Ishikawa (cell line): ENCODE data around the gene SNX13.

ENCODE experiments used
- CEBPB ChIP-seq: IDR thresholded peaks from 2 replicates; pipeline ENCODE4 v1.6.1; 2012
- CREB1 ChIP-seq: IDR thresholded peaks from 2 replicates; pipeline ENCODE4 v1.6.1; 2012; ENCODE audit warnings: low read depth
- EGR1 ChIP-seq: IDR thresholded peaks from 2 replicates; pipeline ENCODE4 v1.6.1; 2012
- EP300 ChIP-seq: IDR thresholded peaks from 2 replicates; pipeline ENCODE4 v1.6.1; 2012; ENCODE audit warnings: borderline replicate concordance
- FOXM1 ChIP-seq: IDR thresholded peaks from 2 replicates; pipeline ENCODE4 v1.6.1; 2012; ENCODE audit warnings: low read depth, borderline replicate concordance
- NFIC ChIP-seq: IDR thresholded peaks from 2 replicates; pipeline ENCODE4 v1.6.1; 2012
- RAD21 ChIP-seq: IDR thresholded peaks from 2 replicates; pipeline ENCODE4 v1.6.1; 2012; ENCODE audit warnings: low read depth
- TAF1 ChIP-seq: IDR thresholded peaks from 2 replicates; pipeline ENCODE4 v1.6.1; 2012; ENCODE audit warnings: low read depth, mild to moderate bottlenecking
- TCF12 ChIP-seq: IDR thresholded peaks from 2 replicates; pipeline ENCODE4 v1.6.1; 2012; ENCODE audit warnings: low read depth
- TEAD4 ChIP-seq: IDR thresholded peaks from 2 replicates; pipeline ENCODE4 v1.6.1; 2012
- YY1 ChIP-seq: IDR thresholded peaks from 2 replicates; pipeline ENCODE4 v1.6.1; 2012; ENCODE audit warnings: low read depth
- ZBTB7A ChIP-seq: IDR thresholded peaks from 2 replicates; pipeline ENCODE4 v1.6.1; 2012; ENCODE audit warnings: low read depth
- TF ChIP-seq, protein P1 (sequence below): IDR thresholded peaks from 2 replicates; pipeline ENCODE4 v1.6.1; 2012
- TF ChIP-seq, protein P2 (sequence below): IDR thresholded peaks from 2 replicates; pipeline ENCODE4 v1.6.1; 2012; ENCODE audit warnings: low read depth, mild to moderate bottlenecking
- TF ChIP-seq, protein P3 (sequence below): IDR thresholded peaks from 2 replicates; pipeline ENCODE4 v1.6.1; 2012

The SNX13 gene

DNA sequence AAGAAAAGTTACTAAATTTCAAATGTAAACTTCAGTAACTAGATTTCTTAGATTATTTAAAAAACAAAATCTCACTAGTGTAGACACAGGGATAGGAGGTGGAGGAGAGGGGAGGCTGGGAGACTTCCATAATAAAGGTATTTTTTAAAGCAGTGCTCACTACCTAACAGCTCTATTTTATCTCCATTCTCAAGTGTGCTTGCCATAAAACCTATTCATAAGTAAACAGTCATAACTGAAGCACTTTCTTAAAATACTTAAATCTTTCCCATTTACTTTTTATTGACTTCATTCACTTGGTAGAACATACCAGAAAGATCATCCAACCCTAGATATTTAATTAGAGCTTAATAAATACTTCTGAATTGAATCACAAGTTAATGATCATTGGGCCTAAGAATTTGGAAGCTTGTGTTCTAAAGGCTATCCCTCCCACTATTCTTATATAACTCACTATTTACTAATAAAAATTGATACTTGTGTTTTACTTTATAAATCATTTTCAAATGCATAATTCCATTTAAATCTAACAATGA is 107.4 kb downstream of the SNX13 start:
- TF ChIP-seq RAD21 (no peak), EGR1 (no peak), TEAD4 (no peak), FOXM1 (no peak), YY1 (no peak), TAF1 (no peak), TCF12 (no peak), CEBPB (no peak), ZBTB7A (no peak)
- TF ChIP-seq, protein P1, sequence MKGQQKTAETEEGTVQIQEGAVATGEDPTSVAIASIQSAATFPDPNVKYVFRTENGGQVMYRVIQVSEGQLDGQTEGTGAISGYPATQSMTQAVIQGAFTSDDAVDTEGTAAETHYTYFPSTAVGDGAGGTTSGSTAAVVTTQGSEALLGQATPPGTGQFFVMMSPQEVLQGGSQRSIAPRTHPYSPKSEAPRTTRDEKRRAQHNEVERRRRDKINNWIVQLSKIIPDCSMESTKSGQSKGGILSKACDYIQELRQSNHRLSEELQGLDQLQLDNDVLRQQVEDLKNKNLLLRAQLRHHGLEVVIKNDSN: no peak
- TF ChIP-seq, protein P2, sequence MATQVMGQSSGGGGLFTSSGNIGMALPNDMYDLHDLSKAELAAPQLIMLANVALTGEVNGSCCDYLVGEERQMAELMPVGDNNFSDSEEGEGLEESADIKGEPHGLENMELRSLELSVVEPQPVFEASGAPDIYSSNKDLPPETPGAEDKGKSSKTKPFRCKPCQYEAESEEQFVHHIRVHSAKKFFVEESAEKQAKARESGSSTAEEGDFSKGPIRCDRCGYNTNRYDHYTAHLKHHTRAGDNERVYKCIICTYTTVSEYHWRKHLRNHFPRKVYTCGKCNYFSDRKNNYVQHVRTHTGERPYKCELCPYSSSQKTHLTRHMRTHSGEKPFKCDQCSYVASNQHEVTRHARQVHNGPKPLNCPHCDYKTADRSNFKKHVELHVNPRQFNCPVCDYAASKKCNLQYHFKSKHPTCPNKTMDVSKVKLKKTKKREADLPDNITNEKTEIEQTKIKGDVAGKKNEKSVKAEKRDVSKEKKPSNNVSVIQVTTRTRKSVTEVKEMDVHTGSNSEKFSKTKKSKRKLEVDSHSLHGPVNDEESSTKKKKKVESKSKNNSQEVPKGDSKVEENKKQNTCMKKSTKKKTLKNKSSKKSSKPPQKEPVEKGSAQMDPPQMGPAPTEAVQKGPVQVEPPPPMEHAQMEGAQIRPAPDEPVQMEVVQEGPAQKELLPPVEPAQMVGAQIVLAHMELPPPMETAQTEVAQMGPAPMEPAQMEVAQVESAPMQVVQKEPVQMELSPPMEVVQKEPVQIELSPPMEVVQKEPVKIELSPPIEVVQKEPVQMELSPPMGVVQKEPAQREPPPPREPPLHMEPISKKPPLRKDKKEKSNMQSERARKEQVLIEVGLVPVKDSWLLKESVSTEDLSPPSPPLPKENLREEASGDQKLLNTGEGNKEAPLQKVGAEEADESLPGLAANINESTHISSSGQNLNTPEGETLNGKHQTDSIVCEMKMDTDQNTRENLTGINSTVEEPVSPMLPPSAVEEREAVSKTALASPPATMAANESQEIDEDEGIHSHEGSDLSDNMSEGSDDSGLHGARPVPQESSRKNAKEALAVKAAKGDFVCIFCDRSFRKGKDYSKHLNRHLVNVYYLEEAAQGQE: no peak
- TF ChIP-seq, protein P3, sequence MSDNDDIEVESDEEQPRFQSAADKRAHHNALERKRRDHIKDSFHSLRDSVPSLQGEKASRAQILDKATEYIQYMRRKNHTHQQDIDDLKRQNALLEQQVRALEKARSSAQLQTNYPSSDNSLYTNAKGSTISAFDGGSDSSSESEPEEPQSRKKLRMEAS: no peak

DNA sequence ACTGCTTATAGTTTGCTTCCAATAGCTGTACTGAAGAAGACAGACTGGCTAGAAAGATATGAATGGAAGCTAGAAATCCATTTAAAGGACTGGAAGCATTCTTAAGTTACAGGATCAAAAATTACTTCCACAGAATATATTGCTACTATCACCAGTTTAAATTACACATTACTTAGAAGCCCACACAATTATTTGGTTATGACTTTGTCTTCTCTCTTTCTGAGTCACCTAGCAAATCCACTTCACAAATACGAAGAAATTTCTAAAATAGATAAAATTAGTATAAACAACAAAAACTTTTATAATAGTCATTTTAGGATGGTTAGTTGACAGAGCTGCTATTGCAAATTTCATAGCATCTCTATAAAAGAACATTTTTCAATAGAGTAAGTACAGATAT is 108.1 kb downstream of the SNX13 start:
- no peak for TF ChIP-seq EGR1
- TF ChIP-seq TEAD4: no peak
- TF ChIP-seq YY1: no peak
- TF ChIP-seq RAD21: no peak
- TF ChIP-seq CEBPB: no peak
- TF ChIP-seq TCF12: no peak
- no peak for TF ChIP-seq CREB1
- TF ChIP-seq, protein P1: no peak
- TF ChIP-seq EP300: no peak
- TF ChIP-seq, protein P3: no peak
- TF ChIP-seq FOXM1: no peak
- TF ChIP-seq ZBTB7A: no peak
- no peak for TF ChIP-seq NFIC
- TF ChIP-seq, protein P2: no peak
- TF ChIP-seq TAF1: no peak

DNA sequence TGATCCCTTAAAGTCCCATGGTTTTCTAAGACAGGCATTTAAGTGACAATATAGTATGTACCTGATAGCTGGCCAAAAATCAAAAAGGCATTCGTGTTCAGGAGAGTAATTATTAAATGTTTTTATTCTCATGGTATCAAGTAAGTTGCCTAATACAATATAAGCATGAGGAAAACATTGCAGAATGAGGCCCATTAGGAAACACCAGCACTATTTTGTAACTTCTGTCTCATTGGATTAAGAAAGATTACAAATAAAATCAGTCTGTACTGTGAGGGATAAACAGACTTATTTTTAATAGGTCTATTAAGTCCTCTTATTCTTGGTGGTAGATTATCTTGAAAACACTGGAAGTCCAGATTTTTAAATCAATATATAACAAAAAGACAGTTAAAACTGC is 110.1 kb downstream of the SNX13 start:
- TF ChIP-seq YY1 (no peak), CREB1 (no peak), ZBTB7A (no peak), EP300 (no peak), EGR1 (no peak), RAD21 (no peak), TAF1 (no peak), CEBPB (no peak), NFIC (no peak), FOXM1 (no peak), TEAD4 (no peak), TCF12 (no peak)
- TF ChIP-seq, protein P1: no peak
- TF ChIP-seq, protein P3: no peak
- TF ChIP-seq, protein P2: no peak

DNA sequence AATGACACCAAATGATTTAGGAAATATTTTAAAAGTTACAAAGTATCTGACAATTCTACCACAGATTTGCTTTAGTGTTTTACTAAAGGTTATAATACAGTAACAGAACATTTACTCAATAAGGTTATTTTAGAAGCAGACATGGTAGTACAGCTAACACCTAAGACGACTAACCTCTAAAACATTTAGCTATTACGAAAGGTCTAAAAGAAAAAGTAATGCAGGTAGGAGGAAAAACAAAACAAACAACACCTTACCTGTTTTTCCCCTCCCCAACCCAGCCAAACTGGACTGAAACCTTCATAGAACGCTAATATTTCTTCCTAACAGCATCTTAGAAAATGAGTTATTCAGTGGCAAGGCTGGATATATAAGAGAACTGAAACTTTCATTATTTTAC is 111.3 kb downstream of the SNX13 start:
- TF ChIP-seq TCF12 (no peak), CEBPB (no peak), TAF1 (no peak), EGR1 (no peak), FOXM1 (no peak), RAD21 (no peak), TEAD4 (no peak), ZBTB7A (no peak), EP300 (no peak), YY1 (no peak), NFIC (no peak)
- TF ChIP-seq, protein P2: no peak
- TF ChIP-seq, protein P1: no peak
